PC-3 (cell line): ENCODE results near the gene KLF16. TPM values are rescaled to one million over a fixed set of nuclear protein-coding genes. Genes with fewer than 3 reads are reported as not detected.

ENCODE experiments used
- ATAC-seq: fragments of 200-7000 bp; cut with Tn5 transposase; 2 replicates; pipeline ENCODE4 v1.9.1; 2020; ENCODE audit warnings: mild to moderate bottlenecking, moderate library complexity
- BruUV-seq: library from RNA; stranded (reverse); fragments of 400-500 nt; replicated peaks from 2 replicates; lab custom pipeline; 2021; lab: Mats Ljungman, UMichigan
- CTCF ChIA-PET: fragments of 300-600 bp; sonication (Branson Sonifier 250); formaldehyde crosslinking; loops from one replicate; lab custom pipeline; 2022; ENCODE audit warnings: antibody characterized with exemption; lab: Charles Lee
- POLR2A ChIA-PET: fragments of 300-600 bp; sonication (Branson Sonifier 250); formaldehyde crosslinking; loops from one replicate; lab custom pipeline; 2022; ENCODE audit warnings: antibody characterized with exemption; ENCODE audit not compliant: unreplicated experiment; lab: Charles Lee
- DNase-seq: peaks from one replicate; pipeline ENCODE4 v3.0.0-alpha.2; 2015
- H2AFZ ChIP-seq: fragments of 300-600 bp; sonication (generic); 2 replicates; pipeline ENCODE4 v1.6.0; 2016; ENCODE audit warnings: antibody characterized with exemption, low read length
- H3F3A ChIP-seq: fragments of 300-600 bp; sonication (generic); one replicate; pipeline ENCODE4 v1.6.0; 2017; ENCODE audit warnings: antibody characterized with exemption, low read length, control low read depth, mild to moderate bottlenecking; ENCODE audit not compliant: unreplicated experiment
- H3K27ac ChIP-seq: fragments of 300-600 bp; sonication (generic); 2 replicates; pipeline ENCODE4 v1.5.1; 2016; ENCODE audit warnings: mild to moderate bottlenecking, low read length
- H3K27me3 ChIP-seq: fragments of 300-600 bp; sonication (generic); 2 replicates; pipeline ENCODE4 v1.6.1; 2016; ENCODE audit warnings: low read length, mixed read lengths
- H3K36me3 ChIP-seq: fragments of 300-600 bp; sonication (generic); 2 replicates; pipeline ENCODE4 v1.6.1; 2016; ENCODE audit warnings: low read depth, mixed run types, low read length, mixed read lengths
- H3K4me1 ChIP-seq: fragments of 300-600 bp; sonication (generic); 2 replicates; pipeline ENCODE4 v1.5.1; 2016; ENCODE audit warnings: low read length; ENCODE audit not compliant: insufficient read depth
- H3K4me2 ChIP-seq: fragments of 300-600 bp; sonication (generic); 2 replicates; pipeline ENCODE4 v1.6.0; 2016; ENCODE audit warnings: low read length
- H3K4me3 ChIP-seq: fragments of 300-600 bp; sonication (generic); 2 replicates; pipeline ENCODE4 v1.5.1; 2016; ENCODE audit warnings: mild to moderate bottlenecking, low read length, mixed read lengths
- H3K79me2 ChIP-seq: fragments of 300-600 bp; sonication (generic); 2 replicates; pipeline ENCODE4 v1.6.1; 2017; ENCODE audit warnings: low read length, mixed read lengths
- H3K9ac ChIP-seq: fragments of 300-600 bp; sonication (generic); 2 replicates; pipeline ENCODE4 v1.6.0; 2016; ENCODE audit warnings: mild to moderate bottlenecking, low read length
- H3K9me2 ChIP-seq: fragments of 300-600 bp; sonication (generic); replicated peaks from 2 replicates; pipeline ENCODE4 v1.6.1; 2016; ENCODE audit warnings: mixed run types, low read length, mixed read lengths
- H3K9me3 ChIP-seq: fragments of 300-600 bp; sonication (generic); 2 replicates; pipeline ENCODE4 v1.6.1; 2016; ENCODE audit warnings: low read length, mixed read lengths
- H4K20me1 ChIP-seq: fragments of 300-600 bp; sonication (generic); 2 replicates; pipeline ENCODE4 v1.6.1; 2016; ENCODE audit warnings: low read length, mixed read lengths
- EZH2 ChIP-seq: fragments of 300-600 bp; sonication (generic); IDR thresholded peaks from one replicate; pipeline ENCODE4 v1.6.1; 2017; ENCODE audit warnings: antibody characterized with exemption, mild to moderate bottlenecking, low read length; ENCODE audit not compliant: unreplicated experiment
- EZH2phosphoT487 ChIP-seq: fragments of 300-600 bp; sonication (generic); IDR thresholded peaks from 2 replicates; pipeline ENCODE4 v1.6.1; 2018; ENCODE audit warnings: mild to moderate bottlenecking, antibody characterized with exemption, low read length, borderline replicate concordance
- intact Hi-C: fragments of 100-400 bp; cut with micrococcal nuclease; formaldehyde crosslinking; loops from 2 replicates; pipeline ENCODE4 v1.9.0; 2023
- total RNA-seq: library from RNA; depleted of rRNA; stranded (reverse); fragments of >200 nt; gene quantifications from 2 replicates; pipeline ENCODE4 v1.2.3, GENCODE V29; 2014
- TF ChIP-seq, protein P1 (sequence below): fragments of 300-600 bp; sonication (generic); conservative IDR thresholded peaks from 2 replicates; pipeline ENCODE4 v1.5.1; 2017; ENCODE audit warnings: antibody characterized with exemption, low read depth, mild to moderate bottlenecking, low read length

The KLF16 gene
- total RNA-seq, 1 experiment from 2014 or later = 15.1 TPM

DNA sequence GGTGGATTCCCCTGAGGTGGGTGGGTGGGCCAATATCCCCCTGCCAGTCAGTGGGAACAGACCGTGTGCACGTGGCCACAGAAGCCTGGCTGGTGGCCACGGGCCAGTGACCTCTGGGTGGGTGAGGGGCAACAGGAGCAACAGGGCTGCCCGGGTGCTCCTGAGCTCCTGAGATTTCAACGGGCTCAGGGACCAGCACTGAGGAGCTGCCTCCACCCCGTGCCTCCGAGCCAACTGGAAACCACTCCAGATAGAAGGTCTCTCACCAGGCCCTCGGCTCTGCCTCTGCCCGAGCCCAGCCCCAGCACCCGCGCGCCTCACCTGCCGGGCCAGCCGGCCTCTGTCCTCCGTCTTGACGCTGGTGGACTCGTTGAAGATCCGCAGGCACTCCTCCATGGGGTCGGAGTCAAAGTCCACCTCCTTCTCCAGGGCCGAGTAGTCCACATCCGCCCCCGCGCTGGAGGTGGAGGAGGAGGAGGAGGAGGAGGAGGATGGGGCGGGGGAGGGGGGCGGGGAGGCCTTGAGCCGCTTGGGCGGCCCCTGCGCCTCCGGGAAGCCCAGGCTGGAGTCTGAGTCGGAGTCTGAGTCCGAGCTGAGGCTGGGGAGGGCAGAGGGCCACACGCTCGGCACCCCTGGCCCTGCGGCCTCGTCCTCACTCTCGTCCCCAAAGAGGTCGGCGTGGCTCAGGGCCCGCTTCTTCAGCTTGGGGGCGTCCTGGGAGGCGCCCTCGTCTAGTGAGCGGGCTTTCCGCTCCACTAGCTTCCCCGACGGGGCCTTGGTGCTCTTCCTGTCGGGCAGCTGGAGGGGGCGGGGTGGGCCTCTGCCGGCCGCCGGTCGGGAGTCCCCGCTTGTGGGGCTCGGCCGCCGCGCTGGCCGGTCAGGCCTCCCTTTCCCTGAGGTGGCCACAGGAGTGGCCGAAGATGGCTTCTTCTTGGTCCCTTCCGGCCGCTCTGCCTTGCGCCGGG is 36.5 kb downstream of the KLF16 start:
- BruUV-seq = no TSS peak
- ATAC-seq (peak; percentile 22; the same call in 1 of the 2 replicates), DNase-seq (no peak)
- Histone ChIP-seq H3K27ac (no peak overlapping the region), H3K9ac (no peak overlapping the region), H3K36me3 (no peaks in the 10 kb centered on the region; the same call in 1 of the 2 replicates), H3K79me2 (peaks cover 5% of the 10 kb centered on the region; the same call in 1 of the 2 replicates), H3K9me3 (no peaks in the 10 kb centered on the region), H3K9me2 (no peaks in the 10 kb centered on the region), H3K27me3 (no peaks in the 10 kb centered on the region), H3F3A (no peaks in the 10 kb centered on the region), H4K20me1 (no peaks in the 10 kb centered on the region), H3K4me3 (no peak overlapping the region), H3K4me2 (no peak overlapping the region), H2AFZ (no peak overlapping the region), H3K4me1 (no peaks in the 10 kb centered on the region)
- CTCF ChIA-PET = interaction anchor here (0.6 kb wide), 1 partner anchor 38 kb away, joined by 3 read pairs; no protein-coding TSS in a partner anchor
- POLR2A ChIA-PET = interaction anchor here (0.6 kb wide), 1 partner anchor 67 kb away, joined by 3 read pairs; no protein-coding TSS in a partner anchor
- TF ChIP-seq EZH2phosphoT487 (no peak), EZH2 (no peak)
- TF ChIP-seq, protein P1, sequence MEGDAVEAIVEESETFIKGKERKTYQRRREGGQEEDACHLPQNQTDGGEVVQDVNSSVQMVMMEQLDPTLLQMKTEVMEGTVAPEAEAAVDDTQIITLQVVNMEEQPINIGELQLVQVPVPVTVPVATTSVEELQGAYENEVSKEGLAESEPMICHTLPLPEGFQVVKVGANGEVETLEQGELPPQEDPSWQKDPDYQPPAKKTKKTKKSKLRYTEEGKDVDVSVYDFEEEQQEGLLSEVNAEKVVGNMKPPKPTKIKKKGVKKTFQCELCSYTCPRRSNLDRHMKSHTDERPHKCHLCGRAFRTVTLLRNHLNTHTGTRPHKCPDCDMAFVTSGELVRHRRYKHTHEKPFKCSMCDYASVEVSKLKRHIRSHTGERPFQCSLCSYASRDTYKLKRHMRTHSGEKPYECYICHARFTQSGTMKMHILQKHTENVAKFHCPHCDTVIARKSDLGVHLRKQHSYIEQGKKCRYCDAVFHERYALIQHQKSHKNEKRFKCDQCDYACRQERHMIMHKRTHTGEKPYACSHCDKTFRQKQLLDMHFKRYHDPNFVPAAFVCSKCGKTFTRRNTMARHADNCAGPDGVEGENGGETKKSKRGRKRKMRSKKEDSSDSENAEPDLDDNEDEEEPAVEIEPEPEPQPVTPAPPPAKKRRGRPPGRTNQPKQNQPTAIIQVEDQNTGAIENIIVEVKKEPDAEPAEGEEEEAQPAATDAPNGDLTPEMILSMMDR = no peak
- intact Hi-C loops = no loop called here

DNA sequence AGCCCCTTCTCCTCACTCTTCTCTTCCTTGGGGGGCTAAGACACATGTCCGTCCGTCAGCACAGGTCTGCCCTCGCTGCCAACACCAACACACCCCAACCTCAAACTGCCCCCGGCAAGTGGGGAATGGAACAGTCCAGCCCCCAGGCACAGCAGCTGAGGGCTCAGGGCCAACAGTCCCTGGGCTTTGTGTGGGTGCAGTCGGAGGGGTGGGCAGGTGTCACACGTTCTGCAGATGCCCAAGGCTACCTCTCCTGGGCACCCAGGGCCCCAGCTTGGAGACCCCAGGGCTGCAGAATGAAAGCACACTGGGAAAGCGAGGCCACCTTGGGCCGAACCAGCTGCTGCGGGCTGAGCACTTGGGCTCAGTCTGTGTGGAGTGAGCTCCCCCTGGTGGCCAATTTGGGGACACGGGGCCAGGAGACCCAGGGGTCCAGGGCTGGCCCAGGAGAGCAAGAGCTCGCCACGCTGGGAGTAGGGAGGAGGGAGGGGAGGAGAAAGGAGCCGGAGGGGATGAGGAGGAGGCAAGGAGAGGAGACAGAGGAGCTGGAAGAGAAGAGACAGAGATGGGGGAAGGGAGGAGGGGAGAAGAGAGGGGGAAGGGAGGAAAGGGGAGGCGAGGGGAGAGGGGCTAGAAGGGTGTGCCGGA is 37.3 kb downstream of the KLF16 start:
- ChIA-PET POLR2A (interaction anchor here (0.6 kb wide), 1 partner anchor 66 kb away, joined by 3 read pairs; no protein-coding TSS in a partner anchor), CTCF (interaction anchor here (0.6 kb wide), 1 partner anchor 116 kb away, joined by 6 read pairs; no protein-coding TSS in a partner anchor)
- Histone ChIP-seq H3K9me3 (no peaks in the 10 kb centered on the region), H3K27ac (no peak overlapping the region), H2AFZ (no peak overlapping the region), H3K27me3 (no peaks in the 10 kb centered on the region), H3K4me1 (no peaks in the 10 kb centered on the region), H3K4me2 (no peak overlapping the region), H3K79me2 (peaks cover 1% of the 10 kb centered on the region; the same call in 1 of the 2 replicates), H3K9me2 (no peaks in the 10 kb centered on the region), H3K4me3 (no peak overlapping the region), H3K9ac (no peak overlapping the region), H4K20me1 (no peaks in the 10 kb centered on the region), H3K36me3 (no peaks in the 10 kb centered on the region; the same call in 1 of the 2 replicates), H3F3A (no peaks in the 10 kb centered on the region)
- DNase-seq (peak; percentile 67), ATAC-seq (peak; percentile 86)
- intact Hi-C loops = no loop called here
- no TSS peak for BruUV-seq
- TF ChIP-seq, protein P1 = peak; percentile 82
- TF ChIP-seq EZH2phosphoT487 (no peak), EZH2 (no peak)
